HepG2 (cell line): ENCODE results near the gene RUSF1. TPM values are rescaled to one million over a fixed set of nuclear protein-coding genes. Genes with fewer than 3 reads are reported as not detected.

Experiments
- AGO1 ChIP-seq: fragments of 200-400 bp; formaldehyde crosslinking; IDR thresholded peaks from 2 replicates; pipeline ENCODE4 v1.6.1; 2017; ENCODE audit warnings: mild to moderate bottlenecking, low read depth, low read length, moderate library complexity; ENCODE audit not compliant: poor library complexity, severe bottlenecking
- BHLHE40 ChIP-seq: IDR thresholded peaks from 2 replicates; pipeline ENCODE4 v1.6.1; 2011; ENCODE audit warnings: low read length, improper control_type of control experiment
- DRAP1 ChIP-seq: IDR thresholded peaks from 2 replicates; pipeline ENCODE4 v1.6.1; 2016; ENCODE audit warnings: missing genetic modification reagents, missing compliant biosample characterization
- EED ChIP-seq: sonication (generic); formaldehyde crosslinking; IDR thresholded peaks from 2 replicates; pipeline ENCODE4 v1.5.0; 2020; ENCODE audit warnings: mild to moderate bottlenecking, missing genetic modification reagents
- FOXC1 ChIP-seq: sonication (generic); formaldehyde crosslinking; IDR thresholded peaks from 2 replicates; pipeline ENCODE4 v1.8.0; 2022; ENCODE audit warnings: mild to moderate bottlenecking, missing genetic modification reagents, borderline replicate concordance
- GTF2F1 ChIP-seq: fragments of 150-350 bp; IDR thresholded peaks from 2 replicates; pipeline ENCODE4 v1.6.1; 2014; ENCODE audit warnings: low read length
- HMGXB4 ChIP-seq, 2 experiments: sonication (generic) in 1 of 2; formaldehyde crosslinking in 1 of 2; IDR thresholded peaks; 2 replicates each; pipeline versions ENCODE4 v1.4.0 to v1.6.1; 2018 to 2020; ENCODE audit warnings: missing genetic modification reagents in 2 of 2, borderline replicate concordance in 1 of 2, low read depth in 1 of 2, mild to moderate bottlenecking in 1 of 2, missing biosample characterization in 1 of 2
- KLF12 ChIP-seq: sonication (generic); formaldehyde crosslinking; IDR thresholded peaks from 2 replicates; pipeline ENCODE4 v1.4.0; 2020; ENCODE audit warnings: missing genetic modification reagents, borderline replicate concordance
- NR2F6 ChIP-seq, 2 experiments: IDR thresholded peaks; 2 replicates each; pipeline ENCODE4 v1.6.1; 2016; ENCODE audit warnings: antibody characterized with exemption in 1 of 2, mild to moderate bottlenecking in 1 of 2
- SMAD3 ChIP-seq: sonication (generic); formaldehyde crosslinking; IDR thresholded peaks from 2 replicates; pipeline ENCODE4 v1.4.0; 2020; ENCODE audit warnings: missing genetic modification reagents
- SNAPC2 ChIP-seq: sonication (generic); formaldehyde crosslinking; IDR thresholded peaks from 2 replicates; pipeline ENCODE4 v1.8.1; 2022; ENCODE audit warnings: mild to moderate bottlenecking, missing genetic modification reagents
- SOX13 ChIP-seq, 3 experiments: fragments of 450-650 bp in 1 of 3; sonication (generic) in 1 of 3; formaldehyde crosslinking in 1 of 3; IDR thresholded peaks in 2 of 3; conservative IDR thresholded peaks in 1 of 3; 2 replicates each; pipeline versions ENCODE4 v1.5.0 to v1.6.1; 2016 to 2020; ENCODE audit warnings: antibody characterized with exemption in 1 of 3, mild to moderate bottlenecking in 1 of 3, missing compliant biosample characterization in 1 of 3, missing genetic modification reagents in 1 of 3, moderate library complexity in 1 of 3
- ZFP91 ChIP-seq: sonication (generic); formaldehyde crosslinking; IDR thresholded peaks from 2 replicates; pipeline ENCODE4 v1.9.0; 2022; ENCODE audit warnings: missing genetic modification reagents, mild to moderate bottlenecking, borderline replicate concordance
- ZNF333 ChIP-seq: sonication (generic); formaldehyde crosslinking; IDR thresholded peaks from 2 replicates; pipeline ENCODE4 v1.4.0; 2020; ENCODE audit warnings: mild to moderate bottlenecking, missing genetic modification reagents, borderline replicate concordance
- ZNF484 ChIP-seq: sonication (generic); formaldehyde crosslinking; IDR thresholded peaks from 2 replicates; pipeline ENCODE4 v1.5.1; 2020; ENCODE audit warnings: mild to moderate bottlenecking, low read depth, missing genetic modification reagents, borderline replicate concordance
- ZNF646 ChIP-seq: sonication (generic); formaldehyde crosslinking; IDR thresholded peaks from 2 replicates; pipeline ENCODE4 v1.9.0; 2021; ENCODE audit warnings: mild to moderate bottlenecking, missing genetic modification reagents
- ZNF75D ChIP-seq: sonication (generic); formaldehyde crosslinking; IDR thresholded peaks from 2 replicates; pipeline ENCODE4 v1.8.1; 2023; ENCODE audit warnings: missing genetic modification reagents, mild to moderate bottlenecking, borderline replicate concordance
- polyA plus RNA-seq, 8 experiments: library from polyadenylated mRNA; depleted of rRNA in 3 of 8; stranded (reverse) in 7 of 8; unstranded in 1 of 8; fragments of >200 nt; fragmentation: Illumina TruSeq in 4 of 8; extraction: Trizol in 4 of 8; gene quantifications; 2 replicates each; pipeline versions ENCODE4 v1.2.1 to v1.2.3, GENCODE V29; 2011 to 2016; ENCODE audit warnings: low read depth in 4 of 8, missing spikeins in 1 of 8, mixed read lengths in 1 of 8; ENCODE audit not compliant: insufficient read depth in 1 of 8
- total RNA-seq, 5 experiments: library from RNA; depleted of rRNA; stranded (reverse); fragments of >200 nt; fragmentation: Illumina TruSeq; extraction: Trizol; gene quantifications; 2 replicates each; pipeline ENCODE4 v1.2.3, GENCODE V29; 2016; ENCODE audit warnings: low read depth in 1 of 5

Gene RUSF1
- total and polyA plus RNA-seq, 2 of the 13 experiments (the other 11 are each of a cell fraction or from before 2014, with no cell fraction given), result 40.8 to 50.2 TPM

- TF ChIP-seq DRAP1 (CRISPR knock-in tag) (0 out of 2 replicates have a peak, but pooled peaks have one; percentile 44), AGO1 (no peak), FOXC1 (CRISPR knock-in tag) (peak; percentile 29; the same call in 1 of the 2 replicates), GTF2F1 (no peak), ZNF333 (CRISPR knock-in tag) (no peak), SMAD3 (CRISPR knock-in tag) (0 out of 2 replicates have a peak, but pooled peaks have one; percentile 26), SOX13 (IDR thresholded peaks at IDR 0.05) (no peak), SOX13 (CRISPR knock-in tag; conservative IDR thresholded peaks at IDR 0.05 in 1 of 2, IDR thresholded peaks at IDR 0.05 in 1 of 2) (0 out of 4 replicates have a peak, but pooled peaks of 1 of the 2 experiments have one; percentile 22), EED (CRISPR knock-in tag) (no peak), HMGXB4 (CRISPR knock-in tag; IDR thresholded peaks at IDR 0.05; ENCODE audit: borderline replicate concordance in 1 of 2, low read depth in 1 of 2) (peak; percentile 50 to 86; a peak in 3 of 4 replicates), BHLHE40 (0 out of 2 replicates have a peak, but pooled peaks have one; percentile 18), ZNF646 (CRISPR knock-in tag) (no peak), ZFP91 (CRISPR knock-in tag) (no peak), KLF12 (CRISPR knock-in tag) (no peak), NR2F6 (IDR thresholded peaks at IDR 0.05) (0 out of 2 replicates have a peak, but pooled peaks have one; percentile 5), NR2F6 (CRISPR knock-in tag; IDR thresholded peaks at IDR 0.05) (peak; percentile 42; the same call in 1 of the 2 replicates), ZNF484 (CRISPR knock-in tag) (no peak), SNAPC2 (no peak), ZNF75D (no peak)
Measured at GRCh38 chr16:31451681-31452351, 56.4 kb downstream of the RUSF1 start (continued).
